Activated CD4-positive, alpha-beta T cell treated with anti-CD3 and anti-CD28 coated beads, Interleukin-2, Interleukin-4, amounts not matched to agents 100 ng/mL and 50 ng/mL, durations not matched to agents 16 hours and 8 hours (primary cell): ENCODE data around the gene RYR3.
A peak's percentile ranks its signal among the peaks of the same experiment; 100 is the strongest.

Experiments
- DNase-seq: peaks from one replicate; pipeline ENCODE4 v3.0.0-alpha.2; 2020; ENCODE audit warnings: low spot score

RYR3 gene

GRCh38 chr15:33384307-33384706, 73.5 kb downstream of the RYR3 start:
- DNase-seq = no peak

- no peak for DNase-seq
These were observed 81.7 kb downstream of the RYR3 start for GRCh38 chr15:33392453-33392852.

- no peak for DNase-seq
These were observed 82.8 kb downstream of the RYR3 start for GRCh38 chr15:33393546-33393945.

- no peak for DNase-seq
These were observed 84.6 kb downstream of the RYR3 start for GRCh38 chr15:33395321-33395720.

- DNase-seq = no peak
These were observed 85.1 kb downstream of the RYR3 start for GRCh38 chr15:33395846-33396245.

GRCh38 chr15:33396475-33396874, 85.7 kb downstream of the RYR3 start:
- no peak for DNase-seq

- no peak for DNase-seq
These were observed 87.8 kb downstream of the RYR3 start for GRCh38 chr15:33398555-33398954.

- no peak for DNase-seq
These were observed 90.2 kb downstream of the RYR3 start for GRCh38 chr15:33400941-33401340.

- DNase-seq = no peak
These were observed 91.8 kb downstream of the RYR3 start for GRCh38 chr15:33402600-33402999.

- no peak for DNase-seq
These were observed 94.3 kb downstream of the RYR3 start for GRCh38 chr15:33405096-33405495.

- DNase-seq = no peak
These were observed 101.1 kb downstream of the RYR3 start for GRCh38 chr15:33411596-33412540.

- DNase-seq = no peak
These were observed 108.9 kb downstream of the RYR3 start for GRCh38 chr15:33419701-33420100.

- DNase-seq = no peak
These were observed 113.3 kb downstream of the RYR3 start for GRCh38 chr15:33424025-33424424.

GRCh38 chr15:33425142-33425541, 114.4 kb downstream of the RYR3 start:
- DNase-seq = no peak

GRCh38 chr15:33430577-33430976, 119.8 kb downstream of the RYR3 start:
- DNase-seq = no peak

GRCh38 chr15:33433821-33434220, 123.1 kb downstream of the RYR3 start:
- no peak for DNase-seq

- DNase-seq = no peak
These were observed 127.6 kb downstream of the RYR3 start for GRCh38 chr15:33438396-33438795.

- peak; percentile 1 for DNase-seq
These were observed 130.1 kb downstream of the RYR3 start for GRCh38 chr15:33440900-33441299.

GRCh38 chr15:33442449-33442848, 131.7 kb downstream of the RYR3 start:
- no peak for DNase-seq

GRCh38 chr15:33443708-33444107, 132.9 kb downstream of the RYR3 start:
- no peak for DNase-seq

GRCh38 chr15:33445984-33446383, 135.2 kb downstream of the RYR3 start:
- no peak for DNase-seq

GRCh38 chr15:33448151-33448550, 137.4 kb downstream of the RYR3 start:
- no peak for DNase-seq

GRCh38 chr15:33448961-33449606, 138.3 kb downstream of the RYR3 start:
- no peak for DNase-seq
